LNCaP clone FGC (cell line): Measurements from ENCODE around the gene ZCCHC17.

Source experiments
- DNase-seq: peaks from one replicate; pipeline ENCODE4 v3.0.0-alpha.2; 2011; ENCODE audit warnings: low read depth
- H3K4me3 ChIP-seq: 2 replicates; pipeline ENCODE4 v1.5.1; 2011; ENCODE audit warnings: mild to moderate bottlenecking, low read depth, low read length, control low read depth
- TF ChIP-seq, protein P1 (sequence below): IDR thresholded peaks from 2 replicates; pipeline ENCODE4 v1.5.1; 2012; ENCODE audit warnings: mild to moderate bottlenecking; ENCODE audit not compliant: control insufficient read depth, insufficient read depth; ENCODE audit errors: extremely low read depth

The ZCCHC17 gene

DNA sequence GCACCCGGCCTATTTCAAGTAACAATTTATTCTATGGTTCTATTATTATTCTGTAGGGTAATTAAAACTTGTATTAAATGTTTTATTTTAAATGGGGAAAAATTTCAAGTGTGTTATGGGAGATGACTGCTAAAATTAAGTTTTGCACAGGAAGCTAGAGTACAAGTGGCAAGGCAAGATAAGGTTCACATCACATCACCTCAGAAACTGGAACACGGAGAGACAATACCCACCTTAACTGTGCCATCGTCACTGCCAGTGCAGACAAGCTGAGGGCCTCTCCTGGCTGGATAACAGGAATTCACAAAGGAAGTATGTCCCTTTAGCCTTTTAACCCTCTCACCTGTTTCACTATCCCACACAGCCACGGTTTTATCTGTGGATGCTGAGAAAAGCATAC, 7.8 kb upstream of the ZCCHC17 start:
- H3K4me3 ChIP-seq: no peak overlapping the region
- TF ChIP-seq, protein P1, sequence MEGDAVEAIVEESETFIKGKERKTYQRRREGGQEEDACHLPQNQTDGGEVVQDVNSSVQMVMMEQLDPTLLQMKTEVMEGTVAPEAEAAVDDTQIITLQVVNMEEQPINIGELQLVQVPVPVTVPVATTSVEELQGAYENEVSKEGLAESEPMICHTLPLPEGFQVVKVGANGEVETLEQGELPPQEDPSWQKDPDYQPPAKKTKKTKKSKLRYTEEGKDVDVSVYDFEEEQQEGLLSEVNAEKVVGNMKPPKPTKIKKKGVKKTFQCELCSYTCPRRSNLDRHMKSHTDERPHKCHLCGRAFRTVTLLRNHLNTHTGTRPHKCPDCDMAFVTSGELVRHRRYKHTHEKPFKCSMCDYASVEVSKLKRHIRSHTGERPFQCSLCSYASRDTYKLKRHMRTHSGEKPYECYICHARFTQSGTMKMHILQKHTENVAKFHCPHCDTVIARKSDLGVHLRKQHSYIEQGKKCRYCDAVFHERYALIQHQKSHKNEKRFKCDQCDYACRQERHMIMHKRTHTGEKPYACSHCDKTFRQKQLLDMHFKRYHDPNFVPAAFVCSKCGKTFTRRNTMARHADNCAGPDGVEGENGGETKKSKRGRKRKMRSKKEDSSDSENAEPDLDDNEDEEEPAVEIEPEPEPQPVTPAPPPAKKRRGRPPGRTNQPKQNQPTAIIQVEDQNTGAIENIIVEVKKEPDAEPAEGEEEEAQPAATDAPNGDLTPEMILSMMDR: no peak
- no peak for DNase-seq

DNA sequence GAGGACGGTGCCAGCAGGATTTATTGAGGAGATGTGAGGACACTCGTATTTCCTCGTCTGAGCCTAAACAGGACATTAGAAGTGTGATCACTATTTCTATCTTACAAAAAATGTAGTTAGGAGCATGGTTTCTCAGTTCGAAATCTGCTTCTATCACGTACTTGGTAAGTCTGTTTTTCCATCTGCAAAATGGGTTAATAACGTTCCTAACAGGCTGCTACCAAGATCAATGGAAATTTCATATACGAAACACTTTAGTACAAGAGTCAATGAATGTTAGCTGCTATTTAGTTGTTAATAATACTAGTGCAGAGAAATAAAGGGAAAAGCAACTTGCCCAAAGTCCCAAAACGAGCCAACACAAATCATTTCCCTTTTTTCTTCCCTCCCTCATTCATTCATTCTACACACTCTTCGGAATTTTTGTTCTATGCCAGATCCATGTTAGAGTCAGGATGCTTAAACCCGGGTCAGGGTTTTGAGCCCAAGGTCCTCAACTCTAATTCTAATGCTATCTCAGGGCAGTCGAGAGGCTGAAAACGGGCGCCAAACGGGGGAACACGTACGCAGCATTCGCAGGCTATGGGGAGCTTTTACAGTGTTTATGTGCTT, 852 bp upstream of the ZCCHC17 start:
- DNase-seq: no peak
- TF ChIP-seq, protein P1: no peak
- H3K4me3 ChIP-seq: peak overlapping the region; percentile 80

- no peak for DNase-seq
- TF ChIP-seq, protein P1: no peak
- peak overlapping the region; percentile 80 for H3K4me3 ChIP-seq
These were observed 730 bp downstream of the ZCCHC17 start for GRCh38 chr1:31297277-31298247.

DNA sequence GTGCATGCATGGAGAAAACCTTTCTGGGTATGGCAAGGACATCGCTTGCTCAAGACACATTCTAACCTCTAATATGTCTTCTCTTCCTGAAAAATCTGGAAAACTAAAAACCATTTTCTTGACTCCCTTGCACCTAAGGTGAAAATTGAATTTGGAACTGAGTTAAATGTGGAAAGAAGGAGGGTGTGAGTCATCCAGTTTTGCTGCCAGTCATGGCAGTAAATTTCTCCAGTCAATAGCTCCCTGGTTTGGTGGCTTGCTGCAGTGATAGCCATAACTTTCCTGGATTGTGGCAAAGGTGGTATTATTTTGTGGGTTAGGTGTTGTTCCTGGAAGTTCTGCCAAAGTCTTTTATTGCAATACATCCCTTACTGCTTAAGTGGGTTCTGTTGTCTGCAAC, 2.5 kb downstream of the ZCCHC17 start:
- TF ChIP-seq, protein P1: no peak
- DNase-seq: no peak
- H3K4me3 ChIP-seq: no peak overlapping the region

DNA sequence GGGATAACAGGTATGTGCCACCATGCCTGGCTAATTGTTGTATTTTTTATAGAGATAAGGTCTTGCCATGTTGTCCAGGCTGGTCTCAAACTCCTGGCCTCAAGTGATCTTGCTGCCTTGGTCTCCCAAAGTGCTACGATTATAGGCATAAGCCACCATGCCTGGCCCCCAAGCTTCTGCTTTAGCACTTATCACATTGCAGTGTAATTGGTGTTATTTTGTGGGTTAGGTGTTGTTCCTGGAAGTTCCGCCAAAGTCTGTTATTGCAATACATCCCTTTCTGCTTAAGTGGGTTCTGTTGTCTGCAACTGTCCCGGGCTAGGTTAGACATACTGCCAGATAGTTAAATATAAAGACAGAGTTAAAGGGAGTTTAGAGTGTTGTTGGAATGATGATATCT, 3.4 kb downstream of the ZCCHC17 start:
- H3K4me3 ChIP-seq: no peak overlapping the region
- DNase-seq: no peak
- TF ChIP-seq, protein P1: no peak

- TF ChIP-seq, protein P1: no peak
- no peak overlapping the region for H3K4me3 ChIP-seq
- no peak for DNase-seq
These were observed 6.0 kb downstream of the ZCCHC17 start for GRCh38 chr1:31302709-31303441.
